T1000 (cell line): ENCODE data around the gene PDE11A.
"Not testable (repeated sequence)": the region's sequence is repeated elsewhere in the genome, so short reads cannot be mapped to it uniquely, and the experiment has no call there.

Source experiments
- DNase-seq: peaks from one replicate; lab custom pipeline; 2025; ENCODE audit warnings: mixed read lengths; lab: John Stamatoyannopoulos, UW

PDE11A gene

GRCh38 chr2:177882501-177882900 is 190.1 kb downstream of the PDE11A start:
- no peak for DNase-seq

GRCh38 chr2:177881921-177882320 is 190.7 kb downstream of the PDE11A start:
- DNase-seq: no peak

GRCh38 chr2:177881008-177881747 is 191.4 kb downstream of the PDE11A start:
- DNase-seq: no peak

- no peak for DNase-seq
These were observed 192.3 kb downstream of the PDE11A start for GRCh38 chr2:177880285-177880684.

GRCh38 chr2:177876950-177877349 is 195.6 kb downstream of the PDE11A start:
- DNase-seq: no peak

- DNase-seq: no peak
These were observed 197.9 kb downstream of the PDE11A start for GRCh38 chr2:177874686-177875085.

- no peak for DNase-seq
These were observed 198.7 kb downstream of the PDE11A start for GRCh38 chr2:177873915-177874314.

GRCh38 chr2:177872286-177872685 is 200.3 kb downstream of the PDE11A start:
- DNase-seq: no peak

- DNase-seq: no peak
These were observed 202.7 kb downstream of the PDE11A start for GRCh38 chr2:177869912-177870311.

- DNase-seq: no peak
These were observed 203.4 kb downstream of the PDE11A start for GRCh38 chr2:177869209-177869608.

- DNase-seq: no peak
These were observed 203.8 kb downstream of the PDE11A start for GRCh38 chr2:177868806-177869205.

- no peak for DNase-seq
These were observed 215.0 kb downstream of the PDE11A start for GRCh38 chr2:177857538-177857937.

- DNase-seq: no peak
These were observed 220.2 kb downstream of the PDE11A start for GRCh38 chr2:177852389-177852788.

GRCh38 chr2:177843188-177843587 is 229.4 kb downstream of the PDE11A start:
- no peak for DNase-seq

GRCh38 chr2:177842243-177842642 is 230.3 kb downstream of the PDE11A start:
- DNase-seq: no peak

- DNase-seq: not testable (repeated sequence)
These were observed 237.0 kb downstream of the PDE11A start for GRCh38 chr2:177835418-177836204.

- no peak for DNase-seq
These were observed 239.8 kb downstream of the PDE11A start for GRCh38 chr2:177832611-177833433.

- DNase-seq: no peak
These were observed 241.6 kb downstream of the PDE11A start for GRCh38 chr2:177830881-177831386.

GRCh38 chr2:177828557-177828956 is 244.0 kb downstream of the PDE11A start:
- DNase-seq: no peak

GRCh38 chr2:177826897-177827296 is 245.7 kb downstream of the PDE11A start:
- no peak for DNase-seq

GRCh38 chr2:177822941-177823340 is 249.6 kb downstream of the PDE11A start:
- DNase-seq: no peak

GRCh38 chr2:177818412-177818811 is 254.2 kb downstream of the PDE11A start:
- DNase-seq: no peak
